Heart left ventricle (tissue), 16 donors: Measurements from ENCODE around the gene MYLK4. TPM values are rescaled to one million over a fixed set of nuclear protein-coding genes. Genes with fewer than 3 reads are reported as not detected.

ENCODE experiments used
- ATAC-seq, 4 donors: fragments of 200-7000 bp; cut with Tn5 transposase; one replicate each; pipeline ENCODE4 v1.9.1; 2020 to 2022; ENCODE audit warnings: moderate library complexity in 4 of 4, mild to moderate bottlenecking in 3 of 4, moderate number of reproducible peaks in 1 of 4
- DNase-seq, 5 donors: peaks; one replicate each; pipeline ENCODE4 v3.0.0-alpha.2; 2020
- H3K27ac ChIP-seq, 12 donors: fragments of 200-600 bp; sonication (generic) in 4 of 12; one replicate each; pipeline versions ENCODE4 v1.5.0 to v1.8.0; 2016 to 2022; ENCODE audit warnings: mild to moderate bottlenecking in 2 of 12
- H3K27me3 ChIP-seq, 9 donors: fragments of 200-600 bp; sonication (generic) in 2 of 9; one replicate each; pipeline versions ENCODE4 v1.5.1 to v1.8.0; 2016 to 2022; ENCODE audit warnings: mild to moderate bottlenecking in 3 of 9
- H3K36me3 ChIP-seq, 9 donors: fragments of 200-600 bp; sonication (generic) in 2 of 9; one replicate each; pipeline versions ENCODE4 v1.5.0 to v1.8.0; 2018 to 2022; ENCODE audit warnings: mild to moderate bottlenecking in 2 of 9
- H3K4me1 ChIP-seq, 12 donors: fragments of 200-600 bp; sonication (generic) in 4 of 12; one replicate each; pipeline versions ENCODE4 v1.5.0 to v1.8.0; 2016 to 2022; ENCODE audit warnings: mild to moderate bottlenecking in 3 of 12
- H3K4me3 ChIP-seq, 12 donors: fragments of 200-600 bp; sonication (generic) in 4 of 12; one replicate each; pipeline versions ENCODE4 v1.5.0 to v1.8.0; 2017 to 2022; ENCODE audit warnings: mild to moderate bottlenecking in 9 of 12, moderate library complexity in 4 of 12
- H3K9me3 ChIP-seq, 12 donors: fragments of 200-600 bp; sonication (generic) in 4 of 12; one replicate each; pipeline versions ENCODE4 v1.5.0 to v1.8.0; 2016 to 2022; ENCODE audit warnings: mild to moderate bottlenecking in 1 of 12
- POLR2A ChIP-seq, 2 donors: fragments of 450-650 bp; IDR thresholded peaks; one replicate each; pipeline ENCODE4 v1.6.1; 2017; ENCODE audit warnings: antibody characterized with exemption in 2 of 2, mild to moderate bottlenecking in 2 of 2, moderate library complexity in 2 of 2
- WGBS, 4 donors: extraction: QIAGEN DNeasy Blood & Tissue Kit in 2 of 4; methylation state at CpG; one replicate each; pipeline versions ENCODE4 v1.1.5 to v1.1.7; 2013 to 2018; 5-methylcytosine and 5-hydroxymethylcytosine counted together
- intact Hi-C, 10 donors: fragments of 100-400 bp; cut with DNase I; formaldehyde crosslinking; loops; one replicate each; pipeline versions ENCODE4 v1.11.1 to v1.14.2; 2022
- polyA plus RNA-seq, 2 donors: library from polyadenylated mRNA; stranded (reverse); fragments of 200-250 nt; gene quantifications; one replicate each; pipeline ENCODE4 v1.2.3, GENCODE V29; 2013
- total RNA-seq, 9 donors: library from RNA; depleted of rRNA in 2 of 9; stranded (reverse); fragments of >200 nt in 2 of 9; fragmentation: NEBNext Ultra II Directional in 3 of 9; extraction: Animal tissue kit (Norgen Biotek cat#: 25700) in 3 of 9; gene quantifications; one replicate each; pipeline versions ENCODE4 v1.1.0 to v1.2.4, GENCODE V29; 2016 to 2023
- TF ChIP-seq, protein P1 (sequence below), 12 donors: fragments of 200-600 bp; sonication (generic) in 4 of 12; IDR thresholded peaks; one replicate each; pipeline versions ENCODE4 v1.5.0 to v1.8.0; 2018 to 2022; ENCODE audit warnings: antibody characterized with exemption in 12 of 12, mild to moderate bottlenecking in 5 of 12
- donor health status: ischemic (EF 13 %, LVEDD 7.1; RV severe dilation, severe dysfunction).
- donor health status: healthy with polysubstance abuse.
- donor health status: DM: no; HTN: yes; CAD: no.
- donor health status: DM: no; HTN: no; CAD: no.
- donor health status: ischemic (EF 25% LVEDD 6.9; RV normal size, moderate dysfunction).
- donor health status: ischemic (EF 25% LVEDD 5.7; RV mildly dilated, moderate dysfunction).
- donor health status: healthy.
- donor health status: DM: yes; HTN: yes; CAD: no.
- donor health status: ischemic (EF 35%, LVEDD 5.7; RV mildly dilated, moderate dysfunction).
- donor health status: nonischemic (EF 11% LVEDD 7.7; RV severe dilation, severe dysfunction).
- donor health status: DM: yes; HTN: yes; CAD: no.
- donor health status: PGD.
- donor health status: ischemic (EF 29% LVEDD 5.4; RV normal size, mild dysfunction).
- donor health status: nonischemic (EF 23%, LVEDD 6.1; RV moderate dilation, normal function).

MYLK4 gene
- total and polyA plus RNA-seq, 11 donors = 0.14 to 1.6 (median 0.52) TPM

DNA sequence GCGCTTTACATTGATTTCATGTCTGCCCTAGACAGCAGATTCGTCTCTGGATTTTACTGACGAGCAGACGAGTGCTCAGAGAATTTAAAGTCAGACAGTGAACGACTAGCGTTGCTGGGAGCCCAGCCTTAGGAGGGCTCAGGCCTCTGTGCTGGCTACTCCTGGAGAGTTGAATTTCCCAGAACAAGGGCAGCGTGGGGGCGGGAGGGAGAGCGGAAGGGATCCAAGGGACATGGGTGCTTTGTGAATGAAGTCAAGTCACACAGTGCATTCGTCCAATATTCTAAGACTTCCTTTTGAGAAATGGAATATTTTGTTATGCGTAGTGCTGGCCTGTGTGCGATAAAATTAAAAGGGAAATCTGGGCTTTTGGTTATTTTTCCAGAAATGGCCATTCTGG lies 126.5 kb downstream of the MYLK4 start:
- ATAC-seq (peak in 3 of 4 donors; percentile 67 to 88 (median 73)), DNase-seq (peak in 2 of 5 donors; percentile 64 to 74)
- TF ChIP-seq, protein P1, sequence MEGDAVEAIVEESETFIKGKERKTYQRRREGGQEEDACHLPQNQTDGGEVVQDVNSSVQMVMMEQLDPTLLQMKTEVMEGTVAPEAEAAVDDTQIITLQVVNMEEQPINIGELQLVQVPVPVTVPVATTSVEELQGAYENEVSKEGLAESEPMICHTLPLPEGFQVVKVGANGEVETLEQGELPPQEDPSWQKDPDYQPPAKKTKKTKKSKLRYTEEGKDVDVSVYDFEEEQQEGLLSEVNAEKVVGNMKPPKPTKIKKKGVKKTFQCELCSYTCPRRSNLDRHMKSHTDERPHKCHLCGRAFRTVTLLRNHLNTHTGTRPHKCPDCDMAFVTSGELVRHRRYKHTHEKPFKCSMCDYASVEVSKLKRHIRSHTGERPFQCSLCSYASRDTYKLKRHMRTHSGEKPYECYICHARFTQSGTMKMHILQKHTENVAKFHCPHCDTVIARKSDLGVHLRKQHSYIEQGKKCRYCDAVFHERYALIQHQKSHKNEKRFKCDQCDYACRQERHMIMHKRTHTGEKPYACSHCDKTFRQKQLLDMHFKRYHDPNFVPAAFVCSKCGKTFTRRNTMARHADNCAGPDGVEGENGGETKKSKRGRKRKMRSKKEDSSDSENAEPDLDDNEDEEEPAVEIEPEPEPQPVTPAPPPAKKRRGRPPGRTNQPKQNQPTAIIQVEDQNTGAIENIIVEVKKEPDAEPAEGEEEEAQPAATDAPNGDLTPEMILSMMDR (IDR thresholded peaks at IDR 0.05) = no peak
- no peak for TF ChIP-seq POLR2A (IDR thresholded peaks at IDR 0.05)
- 77 to 86% (median 80%) methylated on average over 12 of the region's 12 CpGs for WGBS, 4 donors
- H3K4me1 ChIP-seq = peaks cover 0 to 33% (median 8%) of the 10 kb centered on the region in 12 donors
- peak overlapping the region in 6 of 12 donors; percentile 50 to 91 (median 74) for H3K27ac ChIP-seq
- no peaks in the 10 kb centered on the region for H3K9me3 ChIP-seq
- intact Hi-C loops = no loop called here
- H3K36me3 ChIP-seq = no peaks in the 10 kb centered on the region
- H3K27me3 ChIP-seq = no peaks in the 10 kb centered on the region
- H3K4me3 ChIP-seq = no peak overlapping the region

DNA sequence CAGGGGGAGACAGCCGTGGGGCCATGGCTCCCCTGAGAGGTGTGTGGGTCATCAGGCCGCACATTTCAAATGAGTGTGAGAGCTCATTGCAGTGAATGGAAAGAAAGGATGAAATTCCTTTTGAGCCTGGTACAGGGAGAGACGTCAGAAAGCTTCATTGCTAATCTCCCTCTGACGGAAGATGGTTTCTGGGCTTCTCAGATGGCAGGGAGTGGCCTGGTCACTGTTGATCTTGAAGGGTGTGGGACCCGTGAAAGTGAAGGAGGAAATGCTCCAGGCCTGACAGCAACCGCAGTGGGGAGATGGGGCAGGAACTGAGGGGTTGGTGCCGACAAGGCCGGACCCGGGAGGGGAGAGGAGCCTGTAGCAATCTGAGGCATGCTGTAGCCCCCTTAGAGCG lies 127.4 kb downstream of the MYLK4 start:
- TF ChIP-seq POLR2A (IDR thresholded peaks at IDR 0.05) = no peak
- TF ChIP-seq, protein P1 (IDR thresholded peaks at IDR 0.05) = no peak
- DNase-seq (no peak), ATAC-seq (peak in 3 of 4 donors; percentile 35 to 54 (median 45))
- no peaks in the 10 kb centered on the region for H3K27me3 ChIP-seq
- WGBS, 4 donors = 55 to 71% (median 63%) methylated on average over 10 of the region's 10 CpGs
- intact Hi-C loops = no loop called here
- H3K4me3 ChIP-seq = peak overlapping the region in 1 of 12 donors; percentile 7
- peak overlapping the region in 6 of 12 donors; percentile 16 to 91 (median 74) for H3K27ac ChIP-seq
- no peaks in the 10 kb centered on the region for H3K9me3 ChIP-seq
- no peaks in the 10 kb centered on the region for H3K36me3 ChIP-seq
- H3K4me1 ChIP-seq = peaks cover 0 to 33% (median 8%) of the 10 kb centered on the region in 12 donors

DNA sequence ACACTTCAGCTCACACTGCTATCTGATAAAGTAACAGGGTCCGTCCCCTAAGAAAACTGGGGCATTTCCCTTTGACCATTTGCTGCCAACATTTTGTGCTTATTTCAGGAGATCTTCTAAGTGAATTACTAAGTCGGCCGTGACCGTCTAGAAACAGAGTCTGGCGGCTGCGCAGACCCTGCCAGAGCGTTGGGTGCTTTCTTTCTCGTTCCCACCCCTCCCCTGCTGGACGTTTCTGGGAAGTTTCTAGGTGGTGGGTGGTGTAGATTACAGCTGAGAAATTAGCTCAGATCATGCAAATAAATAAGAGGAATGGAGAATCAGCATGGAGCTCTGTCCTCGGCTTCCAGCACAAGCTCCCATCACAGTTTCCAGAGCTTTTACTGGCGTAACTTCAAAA lies 128.1 kb downstream of the MYLK4 start:
- peak overlapping the region in 6 of 12 donors; percentile 16 to 91 (median 74) for H3K27ac ChIP-seq
- no peak for TF ChIP-seq POLR2A (IDR thresholded peaks at IDR 0.05)
- TF ChIP-seq, protein P1 (IDR thresholded peaks at IDR 0.05) = peak in 3 of 12 donors; percentile 11 to 28 (median 19)

DNA sequence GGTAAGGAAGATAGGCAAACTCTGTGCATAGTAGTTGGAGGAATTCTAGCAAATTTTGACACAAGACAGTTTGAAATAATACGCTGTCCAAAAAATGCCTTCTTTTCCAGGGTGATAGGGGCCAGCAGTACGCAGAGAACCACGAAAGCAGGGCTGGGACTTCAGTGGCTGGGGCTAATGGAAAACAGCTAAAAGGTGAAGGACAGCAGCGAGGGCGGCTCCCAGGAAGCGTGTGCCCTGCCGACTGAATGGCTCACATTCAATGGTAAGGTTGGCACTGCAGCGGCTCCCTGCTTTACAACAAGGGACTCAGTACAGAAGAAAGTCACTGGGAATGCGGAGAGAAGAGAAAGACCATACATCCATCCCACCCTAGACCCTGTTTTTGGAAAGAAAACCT lies 131.1 kb downstream of the MYLK4 start:
- DNase-seq = no peak
- Histone ChIP-seq H3K27ac (no peak overlapping the region), H3K27me3 (no peaks in the 10 kb centered on the region), H3K4me1 (peaks cover 0 to 17% (median 4%) of the 10 kb centered on the region in 12 donors), H3K4me3 (no peak overlapping the region), H3K36me3 (no peaks in the 10 kb centered on the region), H3K9me3 (no peaks in the 10 kb centered on the region)
- intact Hi-C loops = no loop called here
- TF ChIP-seq POLR2A (IDR thresholded peaks at IDR 0.05) = no peak
- TF ChIP-seq, protein P1 (IDR thresholded peaks at IDR 0.05) = no peak
- WGBS, 4 donors = 88 to 95% (median 92%) methylated on average over 9 of the region's 9 CpGs
- no peak for ATAC-seq

More for the DNA sequence above, 128.1 kb downstream of the MYLK4 start:
- DNase-seq (peak in 4 of 5 donors; percentile 35 to 50 (median 45)), ATAC-seq (peak; percentile 36 to 88 (median 65))
- H3K4me3 ChIP-seq = peak overlapping the region in 1 of 12 donors; percentile 7
- intact Hi-C loops = no loop called here
- 73 to 88% (median 77%) methylated on average over 11 of the region's 11 CpGs for WGBS, 4 donors
- H3K4me1 ChIP-seq = peaks cover 0 to 33% (median 8%) of the 10 kb centered on the region in 12 donors
- no peaks in the 10 kb centered on the region for H3K27me3 ChIP-seq
- no peaks in the 10 kb centered on the region for H3K9me3 ChIP-seq
- H3K36me3 ChIP-seq = no peaks in the 10 kb centered on the region
